Stimulated activated CD4-positive, alpha-beta T cell treated with anti-CD3 and anti-CD28 coated beads, TNF-alpha, amount 100 ng/mL, for 48 hours (primary cell): Measurements from ENCODE around the gene VPREB1.
"Not testable (repeated sequence)": the region's sequence is repeated elsewhere in the genome, so short reads cannot be mapped to it uniquely, and the experiment has no call there.

Experiments used
- DNase-seq, 3 donors: peaks; one replicate each; pipeline ENCODE4 v3.0.0-alpha.2; 2020; ENCODE audit warnings: low read depth in 3 of 3

The VPREB1 gene

GRCh38 chr22:22213231-22213630 lies 31.4 kb upstream of the VPREB1 start:
- no peak for DNase-seq

GRCh38 chr22:22214819-22215329 lies 29.7 kb upstream of the VPREB1 start:
- no peak for DNase-seq

GRCh38 chr22:22215659-22216449 lies 28.7 kb upstream of the VPREB1 start:
- DNase-seq, result no peak

GRCh38 chr22:22216450-22216959 lies 28.1 kb upstream of the VPREB1 start:
- DNase-seq, result no peak

- DNase-seq, result no peak
Observed at GRCh38 chr22:22218302-22218701, 26.3 kb upstream of the VPREB1 start.

- DNase-seq, result no peak
Observed at GRCh38 chr22:22219140-22219996, 25.2 kb upstream of the VPREB1 start.

GRCh38 chr22:22221043-22221442 lies 23.5 kb upstream of the VPREB1 start:
- DNase-seq, result not testable (repeated sequence)

GRCh38 chr22:22226448-22227187 lies 18.0 kb upstream of the VPREB1 start:
- no peak for DNase-seq

GRCh38 chr22:22228421-22228820 lies 16.2 kb upstream of the VPREB1 start:
- DNase-seq, result no peak

GRCh38 chr22:22228921-22229320 lies 15.7 kb upstream of the VPREB1 start:
- DNase-seq, result no peak

- DNase-seq, result no peak
Observed at GRCh38 chr22:22229683-22230420, 14.7 kb upstream of the VPREB1 start.

- no peak for DNase-seq
Observed at GRCh38 chr22:22230438-22230837, 14.1 kb upstream of the VPREB1 start.

- DNase-seq, result no peak
Observed at GRCh38 chr22:22233081-22233480, 11.5 kb upstream of the VPREB1 start.

GRCh38 chr22:22235558-22235957 lies 9.0 kb upstream of the VPREB1 start:
- DNase-seq, result peak; percentile 25 to 57 (median 37)

GRCh38 chr22:22237521-22237920 lies 7.1 kb upstream of the VPREB1 start:
- no peak for DNase-seq

- no peak for DNase-seq
Observed at GRCh38 chr22:22239311-22239939, 5.2 kb upstream of the VPREB1 start.

- no peak for DNase-seq
Observed at GRCh38 chr22:22241554-22241898, 3.1 kb upstream of the VPREB1 start.

- no peak for DNase-seq
Observed at GRCh38 chr22:22242488-22242887, 2.1 kb upstream of the VPREB1 start.

- no peak for DNase-seq
Observed at GRCh38 chr22:22243033-22243680, 1.4 kb upstream of the VPREB1 start.

- DNase-seq, result no peak
Observed at GRCh38 chr22:22245256-22245909, 797 bp downstream of the VPREB1 start.
